Hepatocyte (in vitro differentiated cells): ENCODE data around the gene STX1A.

Experiments
- EZH2 ChIP-seq: fragments of 200-600 bp; sonication (generic); IDR thresholded peaks from 2 replicates; pipeline ENCODE4 v1.6.1; 2016; ENCODE audit warnings: antibody characterized with exemption, mild to moderate bottlenecking, borderline replicate concordance
- EZH2phosphoT487 ChIP-seq: fragments of 200-600 bp; sonication (generic); IDR thresholded peaks from one replicate; pipeline ENCODE4 v1.6.1; 2018; ENCODE audit warnings: antibody characterized with exemption, mild to moderate bottlenecking, low read depth, moderate library complexity; ENCODE audit not compliant: unreplicated experiment, severe bottlenecking
- TF ChIP-seq, protein P1 (sequence below): fragments of 200-600 bp; sonication (generic); IDR thresholded peaks from 2 replicates; pipeline ENCODE4 v1.5.1; 2016; ENCODE audit warnings: antibody characterized with exemption, mild to moderate bottlenecking; ENCODE audit not compliant: poor library complexity

DNA sequence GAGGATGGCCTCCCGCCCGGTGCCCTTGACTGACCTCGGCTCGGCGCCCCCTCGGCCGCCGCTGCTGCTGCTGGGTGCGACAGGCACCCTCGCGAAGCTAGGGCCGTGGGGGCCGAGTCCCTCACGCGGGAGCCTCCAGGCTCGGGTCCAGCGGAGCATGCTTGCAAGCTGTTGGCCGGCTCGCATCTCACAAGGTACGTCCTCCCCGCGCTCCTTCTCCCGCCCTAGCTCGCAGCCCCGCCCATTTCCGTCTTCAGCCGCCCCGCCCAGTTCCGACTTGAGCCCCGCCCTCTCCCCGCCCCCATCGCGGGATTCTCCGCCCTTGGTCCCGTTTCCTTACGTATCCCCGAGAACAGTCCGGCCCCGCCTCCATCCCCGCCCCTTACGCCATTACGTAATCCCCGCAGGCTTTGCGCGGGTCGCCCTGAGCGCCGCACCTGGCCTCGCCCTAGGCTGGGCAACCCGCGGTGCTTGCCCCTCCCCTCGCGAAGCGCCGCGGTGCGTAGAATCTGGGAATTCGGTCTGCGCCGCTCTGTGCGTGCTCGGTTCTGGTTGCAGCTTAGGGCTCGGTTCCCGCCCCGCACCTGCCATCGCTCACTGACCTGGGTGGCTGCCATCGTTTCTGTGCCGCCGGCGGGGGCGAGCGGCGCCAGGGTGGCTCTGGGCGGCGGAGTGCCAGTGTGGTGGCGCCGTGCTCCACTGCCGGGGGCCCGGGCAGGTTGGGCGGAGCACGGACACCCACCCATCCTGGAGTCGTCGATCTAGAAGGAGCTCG, 19.3 kb upstream of the STX1A start, which contains the start of gene ABHD11:
- TF ChIP-seq, protein P1, sequence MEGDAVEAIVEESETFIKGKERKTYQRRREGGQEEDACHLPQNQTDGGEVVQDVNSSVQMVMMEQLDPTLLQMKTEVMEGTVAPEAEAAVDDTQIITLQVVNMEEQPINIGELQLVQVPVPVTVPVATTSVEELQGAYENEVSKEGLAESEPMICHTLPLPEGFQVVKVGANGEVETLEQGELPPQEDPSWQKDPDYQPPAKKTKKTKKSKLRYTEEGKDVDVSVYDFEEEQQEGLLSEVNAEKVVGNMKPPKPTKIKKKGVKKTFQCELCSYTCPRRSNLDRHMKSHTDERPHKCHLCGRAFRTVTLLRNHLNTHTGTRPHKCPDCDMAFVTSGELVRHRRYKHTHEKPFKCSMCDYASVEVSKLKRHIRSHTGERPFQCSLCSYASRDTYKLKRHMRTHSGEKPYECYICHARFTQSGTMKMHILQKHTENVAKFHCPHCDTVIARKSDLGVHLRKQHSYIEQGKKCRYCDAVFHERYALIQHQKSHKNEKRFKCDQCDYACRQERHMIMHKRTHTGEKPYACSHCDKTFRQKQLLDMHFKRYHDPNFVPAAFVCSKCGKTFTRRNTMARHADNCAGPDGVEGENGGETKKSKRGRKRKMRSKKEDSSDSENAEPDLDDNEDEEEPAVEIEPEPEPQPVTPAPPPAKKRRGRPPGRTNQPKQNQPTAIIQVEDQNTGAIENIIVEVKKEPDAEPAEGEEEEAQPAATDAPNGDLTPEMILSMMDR = no peak
- TF ChIP-seq EZH2 (no peak), EZH2phosphoT487 (no peak)
